ENCODE results near the gene FAM83G.
"Not testable (repeated sequence)": the region's sequence is repeated elsewhere in the genome, so short reads cannot be mapped to it uniquely, and the experiment has no call there.

The FAM83G gene

GRCh38 chr17:19036186-19036585 lies 31.6 kb upstream of the FAM83G start:
- not testable (repeated sequence) for H3K36me3 ChIP-seq (ENCODE audit: control insufficient read depth, insufficient read depth, low read length); H3K4me1 ChIP-seq (ENCODE audit: control insufficient read depth, insufficient read depth, low read length); H3K4me3 ChIP-seq (ENCODE audit: low read length); H3K9ac ChIP-seq (ENCODE audit: low read length); H3K27me3 ChIP-seq (ENCODE audit: control insufficient read depth, insufficient read depth, low read length); H3K9me3 ChIP-seq (ENCODE audit: control insufficient read depth, low read length)

DNA sequence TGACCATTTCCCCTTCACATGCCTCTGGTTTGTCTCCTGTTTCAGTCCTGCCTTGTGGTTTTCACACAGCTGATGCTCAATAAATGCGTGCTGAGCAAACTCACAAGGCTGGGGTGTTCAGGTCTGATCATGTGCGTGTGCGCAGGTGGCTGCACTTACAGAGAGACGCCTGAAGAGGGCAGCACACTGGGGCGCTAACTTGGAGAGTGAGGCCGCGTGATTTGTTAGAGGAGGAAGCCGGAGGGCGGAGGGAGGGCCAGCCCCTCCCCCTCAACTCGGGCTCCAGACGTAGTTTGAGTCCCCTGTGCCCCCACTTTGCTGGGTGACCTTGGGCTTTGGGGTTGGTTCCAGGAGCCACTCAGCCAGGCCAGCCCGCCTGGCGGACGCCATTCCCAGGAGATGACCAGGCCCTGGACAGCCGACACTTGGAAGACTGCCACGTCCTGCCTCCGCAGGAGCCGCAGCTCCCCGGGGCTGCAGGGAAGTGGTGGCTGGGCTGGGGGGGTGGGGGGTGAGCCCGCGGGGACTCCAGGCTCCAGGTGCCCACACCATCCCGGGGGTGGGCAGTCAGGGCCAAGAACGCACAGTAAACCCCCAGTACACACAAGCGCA lies 27.9 kb upstream of the FAM83G start:
- H3K4me1 ChIP-seq (ENCODE audit: control insufficient read depth, insufficient read depth, low read length); H3K4me3 ChIP-seq (ENCODE audit: low read length); H3K9ac ChIP-seq (ENCODE audit: low read length); H3K27me3 ChIP-seq (ENCODE audit: control insufficient read depth, insufficient read depth, low read length); H3K36me3 ChIP-seq (ENCODE audit: control insufficient read depth, insufficient read depth, low read length); H3K9me3 ChIP-seq (ENCODE audit: control insufficient read depth, low read length): not testable (repeated sequence)

- H3K4me3 ChIP-seq (ENCODE audit: low read length); H3K36me3 ChIP-seq (ENCODE audit: control insufficient read depth, insufficient read depth, low read length); H3K27me3 ChIP-seq (ENCODE audit: control insufficient read depth, insufficient read depth, low read length); H3K9me3 ChIP-seq (ENCODE audit: control insufficient read depth, low read length); H3K4me1 ChIP-seq (ENCODE audit: control insufficient read depth, insufficient read depth, low read length); H3K9ac ChIP-seq (ENCODE audit: low read length): not testable (repeated sequence)
These were observed 27.2 kb upstream of the FAM83G start for GRCh38 chr17:19031729-19032128.

GRCh38 chr17:19030771-19031449 lies 26.3 kb upstream of the FAM83G start:
- H3K9ac ChIP-seq (ENCODE audit: low read length); H3K36me3 ChIP-seq (ENCODE audit: control insufficient read depth, insufficient read depth, low read length); H3K9me3 ChIP-seq (ENCODE audit: control insufficient read depth, low read length); H3K27me3 ChIP-seq (ENCODE audit: control insufficient read depth, insufficient read depth, low read length); H3K4me3 ChIP-seq (ENCODE audit: low read length); H3K4me1 ChIP-seq (ENCODE audit: control insufficient read depth, insufficient read depth, low read length): not testable (repeated sequence)

GRCh38 chr17:19029740-19030139 lies 25.2 kb upstream of the FAM83G start:
- H3K4me3 ChIP-seq (ENCODE audit: low read length); H3K9ac ChIP-seq (ENCODE audit: low read length); H3K27me3 ChIP-seq (ENCODE audit: control insufficient read depth, insufficient read depth, low read length); H3K9me3 ChIP-seq (ENCODE audit: control insufficient read depth, low read length); H3K4me1 ChIP-seq (ENCODE audit: control insufficient read depth, insufficient read depth, low read length); H3K36me3 ChIP-seq (ENCODE audit: control insufficient read depth, insufficient read depth, low read length): not testable (repeated sequence)

DNA sequence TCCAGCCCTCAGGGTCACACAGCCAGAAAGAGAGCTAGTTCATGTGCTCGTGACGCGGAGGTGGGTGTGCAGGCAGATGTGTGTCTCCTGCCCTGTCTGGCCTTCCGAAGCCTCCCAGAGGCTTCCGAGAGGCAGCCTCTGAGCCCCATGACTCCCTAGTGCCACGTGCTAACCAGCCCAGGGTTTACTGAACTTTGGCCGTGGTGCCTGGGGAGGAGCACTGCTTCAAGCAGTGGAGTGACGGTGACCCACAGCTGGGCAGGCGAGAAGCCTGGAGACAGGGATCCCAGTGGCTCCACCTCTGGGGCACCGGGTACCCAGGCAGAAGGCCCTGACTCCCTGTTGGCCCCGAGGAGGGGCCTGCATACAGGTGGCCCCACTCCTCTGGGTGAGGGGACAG lies 24.1 kb upstream of the FAM83G start:
- not testable (repeated sequence) for H3K4me3 ChIP-seq (ENCODE audit: low read length); H3K9me3 ChIP-seq (ENCODE audit: control insufficient read depth, low read length); H3K4me1 ChIP-seq (ENCODE audit: control insufficient read depth, insufficient read depth, low read length); H3K9ac ChIP-seq (ENCODE audit: low read length); H3K27me3 ChIP-seq (ENCODE audit: control insufficient read depth, insufficient read depth, low read length); H3K36me3 ChIP-seq (ENCODE audit: control insufficient read depth, insufficient read depth, low read length)

DNA sequence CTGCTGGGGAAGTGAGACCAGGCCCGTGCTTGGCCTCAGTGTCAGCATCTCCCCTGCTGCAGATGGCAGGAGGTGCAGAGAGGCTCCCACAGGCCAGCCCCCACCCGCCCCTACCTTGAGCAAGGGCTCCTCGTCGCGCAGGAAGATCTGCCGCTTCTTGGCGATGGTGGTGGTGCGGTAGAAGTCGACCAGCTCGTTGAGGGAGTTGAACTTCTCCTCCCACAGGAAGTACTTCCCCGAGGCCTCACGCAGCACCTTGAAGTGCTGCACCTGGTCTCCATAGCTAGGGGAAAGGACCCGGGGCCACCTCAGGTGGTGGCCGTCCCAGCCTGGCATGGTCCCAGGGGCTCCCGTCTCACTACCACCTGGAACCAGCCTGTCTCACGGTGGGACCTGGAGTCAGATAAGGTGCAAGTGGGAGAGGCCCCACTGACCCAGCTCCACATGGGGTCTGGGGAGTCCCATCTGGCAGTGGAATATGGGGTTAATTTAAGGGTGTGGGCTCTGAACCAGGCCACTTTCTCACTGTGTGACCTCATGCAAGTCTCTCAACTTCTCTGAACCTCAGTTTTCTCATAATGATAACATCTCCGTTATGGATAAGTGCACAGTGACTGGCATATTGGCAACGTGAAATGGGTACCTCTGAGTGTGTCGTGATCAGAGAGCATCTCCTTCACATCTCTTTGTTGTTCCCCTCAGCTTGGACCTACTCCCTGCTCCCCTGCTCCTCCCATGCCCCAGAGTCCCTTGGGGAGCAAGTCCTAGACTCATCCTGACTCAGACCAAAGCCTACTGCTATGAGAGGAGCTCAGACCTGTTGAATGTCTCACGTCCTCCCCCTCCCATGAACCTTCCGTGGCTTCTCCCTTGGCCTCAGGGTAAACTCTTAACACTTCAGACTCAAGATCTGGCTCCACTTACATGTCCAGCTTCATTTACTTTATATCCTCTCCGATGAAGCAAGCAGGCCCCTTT lies 19.8 kb upstream of the FAM83G start:
- Histone ChIP-seq H3K4me3 (ENCODE audit: low read length) (no peak overlapping the region), H3K9me3 (ENCODE audit: control insufficient read depth, low read length) (no peaks in the 10 kb centered on the region), H3K4me1 (ENCODE audit: control insufficient read depth, insufficient read depth, low read length) (no peaks in the 10 kb centered on the region), H3K36me3 (ENCODE audit: control insufficient read depth, insufficient read depth, low read length) (no peaks in the 10 kb centered on the region), H3K27me3 (ENCODE audit: control insufficient read depth, insufficient read depth, low read length) (no peaks in the 10 kb centered on the region), H3K9ac (ENCODE audit: low read length) (no peak overlapping the region)

- Histone ChIP-seq H3K27me3 (ENCODE audit: control insufficient read depth, insufficient read depth, low read length) (no peaks in the 10 kb centered on the region), H3K4me1 (ENCODE audit: control insufficient read depth, insufficient read depth, low read length) (peaks cover 2% of the 10 kb centered on the region), H3K9me3 (ENCODE audit: control insufficient read depth, low read length) (no peaks in the 10 kb centered on the region), H3K4me3 (ENCODE audit: low read length) (no peak overlapping the region), H3K9ac (ENCODE audit: low read length) (no peak overlapping the region), H3K36me3 (ENCODE audit: control insufficient read depth, insufficient read depth, low read length) (no peaks in the 10 kb centered on the region)
These were observed 18.8 kb upstream of the FAM83G start for GRCh38 chr17:19023209-19023999.

DNA sequence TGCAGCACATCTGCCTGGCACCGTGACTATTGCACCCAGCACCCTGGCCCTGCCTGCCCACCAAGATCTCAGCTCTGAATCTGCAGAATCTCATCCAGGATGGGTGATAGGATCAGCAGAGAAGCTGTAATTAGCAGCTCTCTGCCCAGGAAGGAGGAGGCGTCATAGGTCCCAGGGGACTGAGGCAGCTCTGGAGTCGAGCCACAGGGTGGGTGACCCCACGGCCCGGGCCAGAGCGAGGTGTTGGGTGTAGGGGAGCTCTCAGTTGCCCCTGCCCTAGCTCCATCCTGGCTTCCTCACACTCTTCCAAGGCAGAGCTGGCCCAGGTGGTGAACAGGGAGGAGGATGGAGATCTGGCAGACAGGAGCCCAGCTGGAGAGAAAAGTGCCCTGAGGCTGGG lies 18.2 kb upstream of the FAM83G start:
- Histone ChIP-seq H3K9me3 (ENCODE audit: control insufficient read depth, low read length) (no peaks in the 10 kb centered on the region), H3K9ac (ENCODE audit: low read length) (no peak overlapping the region), H3K4me3 (ENCODE audit: low read length) (no peak overlapping the region), H3K36me3 (ENCODE audit: control insufficient read depth, insufficient read depth, low read length) (no peaks in the 10 kb centered on the region), H3K27me3 (ENCODE audit: control insufficient read depth, insufficient read depth, low read length) (no peaks in the 10 kb centered on the region), H3K4me1 (ENCODE audit: control insufficient read depth, insufficient read depth, low read length) (peaks cover 9% of the 10 kb centered on the region)

- Histone ChIP-seq H3K36me3 (ENCODE audit: control insufficient read depth, insufficient read depth, low read length) (no peaks in the 10 kb centered on the region), H3K9ac (ENCODE audit: low read length) (no peak overlapping the region), H3K9me3 (ENCODE audit: control insufficient read depth, low read length) (no peaks in the 10 kb centered on the region), H3K4me3 (ENCODE audit: low read length) (no peak overlapping the region), H3K4me1 (ENCODE audit: control insufficient read depth, insufficient read depth, low read length) (peaks cover 15% of the 10 kb centered on the region), H3K27me3 (ENCODE audit: control insufficient read depth, insufficient read depth, low read length) (no peaks in the 10 kb centered on the region)
These were observed 17.6 kb upstream of the FAM83G start for GRCh38 chr17:19022128-19022527.

DNA sequence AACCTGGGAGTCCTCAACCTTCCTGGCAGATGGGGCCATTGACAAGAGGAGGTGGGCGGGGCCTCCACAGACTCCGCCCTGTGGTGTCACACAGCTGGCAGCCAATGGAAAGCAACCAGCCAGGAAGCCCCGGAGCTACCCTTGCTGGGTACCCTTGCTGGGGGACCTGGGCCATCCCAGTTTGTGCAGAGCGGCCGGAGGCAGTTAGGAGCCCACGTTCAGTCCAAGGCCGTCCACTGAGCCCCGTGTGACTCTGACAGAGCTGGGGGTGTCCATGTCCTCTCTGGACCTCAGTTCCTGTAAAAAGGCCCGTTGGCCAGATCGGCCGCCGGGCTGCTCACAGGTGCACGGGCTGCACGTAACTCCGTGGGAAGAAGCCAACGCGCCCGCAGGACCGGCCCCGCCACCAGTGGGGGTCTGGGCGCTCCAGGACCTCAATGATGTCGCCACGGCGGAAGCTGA lies 17.1 kb upstream of the FAM83G start:
- H3K9me3 ChIP-seq (ENCODE audit: control insufficient read depth, low read length) = no peaks in the 10 kb centered on the region
- no peak overlapping the region for H3K9ac ChIP-seq (ENCODE audit: low read length)
- no peaks in the 10 kb centered on the region for H3K27me3 ChIP-seq (ENCODE audit: control insufficient read depth, insufficient read depth, low read length)
- peaks cover 20% of the 10 kb centered on the region for H3K4me1 ChIP-seq (ENCODE audit: control insufficient read depth, insufficient read depth, low read length)
- H3K36me3 ChIP-seq (ENCODE audit: control insufficient read depth, insufficient read depth, low read length) = no peaks in the 10 kb centered on the region
- H3K4me3 ChIP-seq (ENCODE audit: low read length) = no peak overlapping the region

Data from mucosa of stomach (tissue), 1 donor.